DOHH2 (cell line): ENCODE results near the gene DNAJC25.

Experiments used
- EZH2phosphoT487 ChIP-seq: fragments of 200-600 bp; sonication (generic); IDR thresholded peaks from 2 replicates; pipeline ENCODE4 v1.6.1; 2017; ENCODE audit warnings: borderline replicate concordance, mild to moderate bottlenecking, antibody characterized with exemption, low read length, moderate library complexity, mixed read lengths
- TF ChIP-seq, protein P1 (sequence below): fragments of 200-600 bp; sonication (generic); IDR thresholded peaks from one replicate; pipeline ENCODE4 v1.5.1; 2014; ENCODE audit warnings: antibody characterized with exemption, mild to moderate bottlenecking, low read depth, low read length; ENCODE audit not compliant: poor library complexity, severe bottlenecking

DNA sequence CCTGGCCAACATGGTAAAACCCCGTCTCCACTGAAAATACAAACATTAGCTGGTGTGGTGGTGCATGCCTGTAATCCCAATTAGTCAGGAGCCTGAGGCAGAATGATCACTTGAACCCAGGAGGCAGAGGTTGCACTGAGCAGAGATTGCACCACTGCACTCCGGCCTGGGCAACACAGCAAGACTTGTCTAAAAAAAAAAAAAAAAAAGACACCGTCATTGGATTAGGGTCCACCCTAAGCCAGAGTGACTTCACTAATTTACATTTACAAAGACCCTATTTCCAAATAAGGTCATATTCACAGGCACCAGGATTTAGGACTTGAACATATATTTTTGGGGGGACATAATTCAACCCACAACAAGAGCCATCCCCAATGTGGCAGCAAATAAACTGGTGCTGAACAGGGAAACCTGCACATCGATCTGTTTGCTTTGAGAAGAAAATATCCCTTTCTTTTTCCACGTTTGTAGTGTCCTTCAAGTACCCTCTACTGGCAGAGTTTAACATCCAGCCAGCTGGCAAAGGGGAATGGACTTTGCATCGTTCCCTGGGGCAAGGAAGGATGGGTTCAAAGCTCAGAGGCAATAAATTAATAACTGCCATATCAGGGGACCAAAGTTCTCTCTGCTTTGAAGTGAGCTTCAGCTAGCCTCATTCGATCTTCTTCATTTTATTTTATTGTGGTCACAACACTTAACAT is 3.7 kb upstream of the DNAJC25 start:
- TF ChIP-seq, protein P1, sequence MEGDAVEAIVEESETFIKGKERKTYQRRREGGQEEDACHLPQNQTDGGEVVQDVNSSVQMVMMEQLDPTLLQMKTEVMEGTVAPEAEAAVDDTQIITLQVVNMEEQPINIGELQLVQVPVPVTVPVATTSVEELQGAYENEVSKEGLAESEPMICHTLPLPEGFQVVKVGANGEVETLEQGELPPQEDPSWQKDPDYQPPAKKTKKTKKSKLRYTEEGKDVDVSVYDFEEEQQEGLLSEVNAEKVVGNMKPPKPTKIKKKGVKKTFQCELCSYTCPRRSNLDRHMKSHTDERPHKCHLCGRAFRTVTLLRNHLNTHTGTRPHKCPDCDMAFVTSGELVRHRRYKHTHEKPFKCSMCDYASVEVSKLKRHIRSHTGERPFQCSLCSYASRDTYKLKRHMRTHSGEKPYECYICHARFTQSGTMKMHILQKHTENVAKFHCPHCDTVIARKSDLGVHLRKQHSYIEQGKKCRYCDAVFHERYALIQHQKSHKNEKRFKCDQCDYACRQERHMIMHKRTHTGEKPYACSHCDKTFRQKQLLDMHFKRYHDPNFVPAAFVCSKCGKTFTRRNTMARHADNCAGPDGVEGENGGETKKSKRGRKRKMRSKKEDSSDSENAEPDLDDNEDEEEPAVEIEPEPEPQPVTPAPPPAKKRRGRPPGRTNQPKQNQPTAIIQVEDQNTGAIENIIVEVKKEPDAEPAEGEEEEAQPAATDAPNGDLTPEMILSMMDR, result no peak
- no peak for TF ChIP-seq EZH2phosphoT487
